Activated naive CD4-positive, alpha-beta T cell treated with anti-CD3 and anti-CD28 coated beads for 36 hours (primary cell): ENCODE data around the gene PLPP7. TPM values are rescaled to one million over a fixed set of nuclear protein-coding genes. Genes with fewer than 3 reads are reported as not detected.
A peak's percentile ranks its signal among the peaks of the same experiment; 100 is the strongest.
"Not testable (repeated sequence)": the region's sequence is repeated elsewhere in the genome, so short reads cannot be mapped to it uniquely, and the experiment has no call there.

Experiments used
- CTCF ChIA-PET: fragments of 350-600 bp; sonication (Branson Sonifier 250); formaldehyde crosslinking; loops from one replicate; lab custom pipeline; 2021; ENCODE audit warnings: antibody characterized with exemption; lab: Charles Lee
- DNase-seq: peaks from one replicate; pipeline ENCODE4 v3.0.0-alpha.2; 2020
- H3K27ac Mint-ChIP-seq: one replicate; pipeline ENCODE4 v1.8.0; 2021; ENCODE audit warnings: mild to moderate bottlenecking, mixed read lengths
- H3K27me3 Mint-ChIP-seq: one replicate; pipeline ENCODE4 v1.8.0; 2021; ENCODE audit warnings: low read depth, mixed read lengths
- H3K36me3 Mint-ChIP-seq: one replicate; pipeline ENCODE4 v1.8.0; 2021; ENCODE audit warnings: low read depth, mixed read lengths
- H3K4me1 Mint-ChIP-seq: one replicate; pipeline ENCODE4 v1.8.0; 2021; ENCODE audit warnings: low read depth, mixed read lengths
- H3K4me3 Mint-ChIP-seq: one replicate; pipeline ENCODE4 v1.8.0; 2021; ENCODE audit warnings: mild to moderate bottlenecking, moderate library complexity, mixed read lengths
- H3K9me3 Mint-ChIP-seq: one replicate; pipeline ENCODE4 v1.8.0; 2021; ENCODE audit warnings: mixed read lengths
- intact Hi-C: fragments of 100-400 bp; cut with micrococcal nuclease; formaldehyde crosslinking; loops from one replicate; pipeline ENCODE4 v1.15.1; 2023
- total RNA-seq, 2 experiments: library from RNA; stranded (reverse); gene quantifications; one replicate each; pipeline ENCODE4 v1.2.3, GENCODE V29; 2021

PLPP7 gene
- total RNA-seq, 2 experiments from 2014 or later, result 0.25 to 0.26 TPM

DNA sequence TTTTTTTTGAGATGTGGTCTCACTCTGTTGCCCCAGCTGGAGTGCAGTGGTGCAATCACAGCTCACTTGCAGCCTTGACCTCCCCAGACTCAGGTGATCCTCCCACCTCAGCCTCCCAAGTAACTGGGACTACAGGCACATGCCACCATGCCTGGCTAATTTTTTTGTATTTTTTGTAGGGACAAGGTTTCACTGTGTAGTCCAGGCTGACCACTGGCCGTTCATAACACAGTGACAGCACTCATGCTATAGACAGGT is 18.6 kb upstream of the PLPP7 start:
- DNase-seq, H3K27me3 Mint-ChIP-seq, H3K9me3 Mint-ChIP-seq: not testable (repeated sequence)
- Mint-ChIP-seq H3K4me1 (peaks cover 50% of the 10 kb centered on the region), H3K36me3 (peaks cover 44% of the 10 kb centered on the region), H3K27ac (peak overlapping the region; percentile 99), H3K4me3 (peak overlapping the region; percentile 96)
- CTCF ChIA-PET, result interaction anchor here (0.7 to 2.3 kb wide), 5 partner anchors 15 to 104 kb away, joined by 4 to 12 read pairs (median 4); no protein-coding TSS in a partner anchor
- intact Hi-C loops, result loop anchor here (2.0 to 10.0 kb wide), 6 partner anchors 126 to 1436 kb away; partner anchors contain the start of genes C9orf78, NUP214 and USP20

GRCh38 chr9:131271506-131271931 is 18.0 kb upstream of the PLPP7 start:
- CTCF ChIA-PET, result interaction anchor here (1.1 to 2.3 kb wide), 3 partner anchors 15 to 93 kb away, joined by 4 to 12 read pairs (median 10); no protein-coding TSS in a partner anchor
- Mint-ChIP-seq H3K4me1 (peaks cover 45% of the 10 kb centered on the region), H3K36me3 (peaks cover 45% of the 10 kb centered on the region), H3K4me3 (peak overlapping the region; percentile 96), H3K27me3 (no peaks in the 10 kb centered on the region), H3K9me3 (no peaks in the 10 kb centered on the region), H3K27ac (peak overlapping the region; percentile 99)
- DNase-seq, result peak; percentile 52
- intact Hi-C loops, result loop anchor here (2.0 to 10.0 kb wide), 6 partner anchors 126 to 1437 kb away; partner anchors contain the start of genes C9orf78, NUP214 and USP20

GRCh38 chr9:131272212-131272611 is 17.3 kb upstream of the PLPP7 start:
- Mint-ChIP-seq H3K4me3 (peak overlapping the region; percentile 96), H3K36me3 (peaks cover 45% of the 10 kb centered on the region), H3K27ac (peak overlapping the region; percentile 99), H3K9me3 (no peaks in the 10 kb centered on the region), H3K4me1 (peaks cover 38% of the 10 kb centered on the region), H3K27me3 (no peaks in the 10 kb centered on the region)
- CTCF ChIA-PET, result interaction anchor here (0.8 to 2.3 kb wide), 3 partner anchors 16 to 64 kb away, joined by 3 to 10 read pairs (median 4); no protein-coding TSS in a partner anchor
- no peak for DNase-seq
- intact Hi-C loops, result loop anchor here (5.0 to 10.0 kb wide), 5 partner anchors 125 to 1437 kb away; partner anchors contain the start of genes C9orf78 and USP20

- Mint-ChIP-seq H3K27ac (peak overlapping the region; percentile 99), H3K4me3 (peak overlapping the region; percentile 96), H3K4me1 (peaks cover 34% of the 10 kb centered on the region), H3K36me3 (peaks cover 45% of the 10 kb centered on the region), H3K27me3 (no peaks in the 10 kb centered on the region), H3K9me3 (no peaks in the 10 kb centered on the region)
- peak; percentile 43 for DNase-seq
- intact Hi-C loops, result loop anchor here (5.0 to 10.0 kb wide), 5 partner anchors 124 to 1438 kb away; partner anchors contain the start of genes C9orf78 and USP20
- CTCF ChIA-PET, result interaction anchor here (1.0 to 2.3 kb wide), 3 partner anchors 9 to 59 kb away, joined by 3 to 10 read pairs (median 4); no protein-coding TSS in a partner anchor
Observed at GRCh38 chr9:131273146-131273855, 16.2 kb upstream of the PLPP7 start.

DNA sequence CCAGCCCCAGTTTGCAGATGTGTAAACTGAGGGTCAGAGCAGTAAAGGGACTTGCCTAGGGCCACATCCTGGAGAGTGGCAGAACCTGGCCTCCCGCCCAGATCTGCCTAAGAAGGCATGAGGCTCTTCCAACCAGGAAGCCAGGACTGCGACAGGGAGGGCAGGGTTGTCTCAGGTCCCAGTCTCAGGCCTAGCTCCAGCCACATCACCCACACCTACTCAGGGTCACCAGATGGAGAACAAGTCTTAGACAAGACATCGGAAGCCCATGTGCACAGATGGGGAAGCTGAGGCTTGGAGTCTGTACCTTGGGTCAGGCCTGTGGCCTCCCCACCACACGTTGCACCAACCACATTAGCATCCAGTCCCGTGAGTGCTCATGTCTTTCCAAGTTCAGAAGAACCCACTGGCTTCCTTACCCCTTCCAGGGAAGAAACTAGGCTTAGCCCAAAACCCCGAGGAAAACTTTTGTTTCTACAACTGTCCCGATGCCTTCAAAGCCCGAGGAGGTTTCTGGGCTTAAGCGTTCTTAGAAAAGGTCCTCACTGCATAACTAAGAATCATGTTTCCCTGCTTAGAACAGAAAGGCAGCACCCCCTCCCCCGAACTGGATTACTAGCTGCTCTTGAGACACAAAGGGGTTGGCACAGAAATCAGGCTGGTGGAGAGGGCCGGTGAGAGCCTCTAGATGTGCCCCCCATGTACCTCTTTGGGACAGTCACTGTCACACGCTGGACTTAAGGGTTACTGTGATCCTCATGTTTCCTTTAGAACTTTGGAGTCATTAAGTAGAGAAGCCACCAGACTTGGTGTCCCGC is 15.5 kb upstream of the PLPP7 start:
- peak; percentile 57 for DNase-seq
- H3K36me3 Mint-ChIP-seq, result peaks cover 45% of the 10 kb centered on the region
- no peaks in the 10 kb centered on the region for H3K27me3 Mint-ChIP-seq
- intact Hi-C loops, result loop anchor here (1.0 to 10.0 kb wide), 7 partner anchors 8 to 1439 kb away; partner anchors contain the start of genes C9orf78 and USP20
- H3K4me3 Mint-ChIP-seq, result peak overlapping the region; percentile 96
- CTCF ChIA-PET, result interaction anchor here (0.6 to 1.7 kb wide), 10 partner anchors 10 to 94 kb away, joined by 3 to 8 read pairs (median 4); no protein-coding TSS in a partner anchor
- H3K4me1 Mint-ChIP-seq, result peaks cover 38% of the 10 kb centered on the region
- no peaks in the 10 kb centered on the region for H3K9me3 Mint-ChIP-seq
- H3K27ac Mint-ChIP-seq, result peak overlapping the region; percentile 99

DNA sequence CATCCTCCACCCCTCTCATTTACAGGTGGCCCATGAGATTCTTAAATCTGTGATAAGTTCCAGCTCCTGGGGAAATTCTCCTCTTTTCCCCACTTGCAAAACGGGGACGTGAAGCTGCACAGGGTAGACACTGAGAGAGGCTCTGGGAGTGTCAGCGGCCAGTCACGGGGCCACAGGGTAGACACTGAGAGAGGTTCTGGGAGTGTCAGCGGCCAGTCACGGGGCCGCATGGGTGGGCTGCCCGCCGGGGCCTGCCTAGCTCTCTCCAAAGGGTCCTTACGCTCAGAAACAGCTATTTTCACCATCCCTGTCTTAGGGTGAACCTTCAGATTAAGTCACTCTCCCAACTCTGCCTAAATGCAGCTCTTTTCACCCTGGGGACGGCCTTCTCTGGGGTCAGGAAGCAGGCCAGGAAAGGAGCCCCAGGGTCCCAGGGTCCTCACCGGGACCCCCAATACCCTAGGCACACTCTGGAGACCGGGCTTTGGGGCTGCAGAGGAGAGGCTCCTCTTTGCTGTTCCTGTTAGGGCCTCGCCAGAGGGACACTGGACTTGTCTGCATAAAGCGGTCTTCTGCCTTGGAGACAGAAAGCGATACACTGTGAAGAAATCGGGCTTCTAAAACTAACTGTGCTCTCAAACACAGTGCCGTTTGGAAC is 14.7 kb upstream of the PLPP7 start:
- peak; percentile 58 for DNase-seq
- H3K4me1 Mint-ChIP-seq, result peaks cover 31% of the 10 kb centered on the region
- no peaks in the 10 kb centered on the region for H3K9me3 Mint-ChIP-seq
- no peaks in the 10 kb centered on the region for H3K27me3 Mint-ChIP-seq
- H3K27ac Mint-ChIP-seq, result peak overlapping the region; percentile 99
- H3K4me3 Mint-ChIP-seq, result peak overlapping the region; percentile 96
- peaks cover 45% of the 10 kb centered on the region for H3K36me3 Mint-ChIP-seq
- intact Hi-C loops, result loop anchor here (1.0 to 10.0 kb wide), 11 partner anchors 9 to 1440 kb away; partner anchors contain the start of genes C9orf78, POMT1 and USP20
- CTCF ChIA-PET, result interaction anchor here (0.6 to 1.7 kb wide), 8 partner anchors 11 to 95 kb away, joined by 3 to 8 read pairs (median 4); no protein-coding TSS in a partner anchor

DNA sequence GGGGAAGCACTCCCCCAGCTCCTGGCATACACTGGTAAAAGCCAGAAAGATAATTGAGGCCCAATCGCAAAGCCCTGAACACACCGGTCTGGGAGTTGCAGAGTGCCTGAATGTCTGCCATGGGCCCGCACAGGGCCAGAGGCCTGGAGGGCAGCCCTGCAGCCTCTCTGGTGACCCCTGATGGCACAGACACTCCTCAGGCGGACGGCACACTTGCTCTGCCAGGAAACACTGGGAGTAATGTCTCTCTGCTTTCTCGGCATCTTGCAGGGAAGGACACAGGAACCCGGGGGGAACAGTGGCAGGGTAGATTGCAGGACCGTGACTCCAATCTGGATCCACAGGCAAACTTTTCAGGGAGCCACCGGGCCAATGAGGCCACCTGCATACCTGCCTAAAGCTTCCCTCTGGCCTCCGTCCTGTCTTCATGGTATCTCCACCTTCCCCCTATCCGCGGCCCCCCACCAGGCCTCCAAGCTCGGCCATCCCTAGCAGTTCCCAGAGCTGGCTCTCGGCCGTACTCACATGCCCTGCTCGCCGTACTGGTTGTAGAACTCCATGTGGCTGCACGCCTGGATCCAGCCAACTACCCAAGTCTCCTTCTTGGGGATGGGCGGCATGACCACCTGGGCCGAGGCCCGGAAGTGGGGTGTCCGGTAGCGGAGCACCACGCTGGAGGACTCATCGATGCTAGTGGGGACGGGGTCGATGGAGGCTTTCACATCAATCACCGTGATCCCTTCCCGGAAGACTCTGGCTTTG is 14.0 kb upstream of the PLPP7 start:
- Mint-ChIP-seq H3K27me3 (no peaks in the 10 kb centered on the region), H3K4me3 (peak overlapping the region; percentile 96), H3K27ac (peak overlapping the region; percentile 99), H3K4me1 (peaks cover 27% of the 10 kb centered on the region), H3K36me3 (peaks cover 45% of the 10 kb centered on the region), H3K9me3 (no peaks in the 10 kb centered on the region)
- CTCF ChIA-PET, result interaction anchor here (0.9 to 1.7 kb wide), 5 partner anchors 12 to 96 kb away, joined by 3 to 8 read pairs (median 4); no protein-coding TSS in a partner anchor
- intact Hi-C loops, result loop anchor here (1.0 to 10.0 kb wide), 6 partner anchors 19 to 1441 kb away; partner anchors contain the start of genes C9orf78, POMT1 and USP20
- DNase-seq, result peak; percentile 56

DNA sequence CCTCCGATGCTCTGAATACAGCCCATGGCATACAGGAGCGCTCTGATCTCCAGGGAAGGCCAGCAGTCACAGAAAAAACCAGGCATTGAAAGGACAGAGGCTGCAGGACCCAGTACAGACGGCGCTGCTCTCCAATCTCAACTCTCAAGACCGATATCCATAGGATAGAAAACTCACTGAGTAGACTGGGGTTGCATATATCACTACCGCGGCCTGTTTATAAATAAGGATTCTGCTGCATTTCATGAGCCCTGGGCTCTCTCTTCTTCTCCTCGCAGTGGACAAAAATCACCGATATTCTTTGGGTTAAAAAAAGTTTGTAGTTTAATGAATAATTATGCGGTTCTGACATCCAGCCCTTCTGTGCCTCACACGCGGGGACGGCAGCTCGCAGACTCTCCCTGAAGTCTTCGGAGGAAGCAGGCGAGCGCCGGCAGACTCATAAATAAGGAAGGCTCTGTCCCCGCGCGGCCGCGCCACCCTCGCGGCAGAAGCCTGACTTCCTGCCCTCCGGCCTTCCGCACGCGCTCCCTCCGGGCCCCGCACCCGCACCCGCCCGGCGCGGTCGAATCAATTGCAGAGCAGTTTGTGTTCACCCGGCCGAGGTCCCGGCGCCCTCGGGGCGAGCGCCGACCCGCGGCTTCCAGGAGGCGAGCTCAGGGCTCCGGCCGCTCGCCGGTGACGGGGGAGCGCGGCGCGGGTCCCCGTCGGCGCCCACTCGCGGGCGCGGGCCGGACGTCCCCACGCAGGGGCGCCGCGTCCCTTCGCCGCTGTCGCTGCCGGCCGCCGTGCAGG is 13.2 kb upstream of the PLPP7 start, which contains the start of gene FAM78A:
Gene FAM78A, minus strand, starts transcription at position 417 of the 795 bp plus-strand sequence. Its CDS starts 331 bp downstream, at position 86.
- Mint-ChIP-seq H3K27me3 (no peaks in the 10 kb centered on the region), H3K27ac (peak within 1 kb of the TSS; percentile 99), H3K4me1 (peaks cover 24% of the 10 kb centered on the region), H3K36me3 (peaks cover 40% of the 10 kb centered on the region), H3K9me3 (no peaks in the 10 kb centered on the region), H3K4me3 (peak within 1 kb of the TSS; percentile 96)
- intact Hi-C loops, result loop anchor here (5.0 to 10.0 kb wide), 4 partner anchors 36 to 1441 kb away; partner anchors contain the start of genes C9orf78, POMT1 and USP20
- CTCF ChIA-PET, result interaction anchor here (0.5 to 1.7 kb wide), 3 partner anchors 19 to 58 kb away, joined by 3 to 8 read pairs (median 5); no protein-coding TSS in a partner anchor
- peak; percentile 73 for DNase-seq

DNA sequence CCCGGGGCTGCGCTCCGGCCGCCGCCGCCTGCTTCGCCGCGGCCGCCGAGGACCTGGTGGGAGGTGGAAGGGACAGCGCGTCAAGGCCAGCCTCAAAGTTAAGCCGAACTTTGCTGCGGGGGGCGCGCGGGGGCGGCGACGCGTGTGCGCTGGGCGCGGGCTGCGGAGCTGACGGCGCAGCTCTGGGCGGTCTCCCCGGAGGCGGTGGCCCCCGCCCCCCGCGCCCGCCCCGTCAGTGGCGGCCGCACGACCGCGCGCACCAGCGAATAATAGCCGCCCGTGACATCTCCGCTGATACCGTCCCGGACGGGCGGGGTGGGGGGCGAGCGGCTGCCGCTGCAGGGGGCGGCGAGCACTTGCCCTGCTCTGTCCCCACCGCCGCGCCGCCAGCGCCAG is 12.6 kb upstream of the PLPP7 start:
- peak overlapping the region; percentile 54 for H3K4me3 Mint-ChIP-seq

More for the DNA sequence above, 12.6 kb upstream of the PLPP7 start:
- CTCF ChIA-PET, result interaction anchor here (0.5 kb wide), 1 partner anchor 57 kb away, joined by 3 read pairs; no protein-coding TSS in a partner anchor
- H3K4me1 Mint-ChIP-seq, result peaks cover 21% of the 10 kb centered on the region
- peaks cover 37% of the 10 kb centered on the region for H3K36me3 Mint-ChIP-seq
- peak; percentile 41 for DNase-seq
- intact Hi-C loops, result loop anchor here (5.0 to 10.0 kb wide), 4 partner anchors 35 to 1442 kb away; partner anchors contain the start of genes C9orf78, POMT1 and USP20
- no peak overlapping the region for H3K27ac Mint-ChIP-seq
- H3K27me3 Mint-ChIP-seq, result no peaks in the 10 kb centered on the region
- no peaks in the 10 kb centered on the region for H3K9me3 Mint-ChIP-seq
